NCI-H524 (cell line): ENCODE measurements around the gene ANKDD1A.

Source experiments
- DNase-seq, 2 experiments: peaks; one replicate each; lab custom pipeline; 2025; lab: John Stamatoyannopoulos, UW

ANKDD1A gene

DNA sequence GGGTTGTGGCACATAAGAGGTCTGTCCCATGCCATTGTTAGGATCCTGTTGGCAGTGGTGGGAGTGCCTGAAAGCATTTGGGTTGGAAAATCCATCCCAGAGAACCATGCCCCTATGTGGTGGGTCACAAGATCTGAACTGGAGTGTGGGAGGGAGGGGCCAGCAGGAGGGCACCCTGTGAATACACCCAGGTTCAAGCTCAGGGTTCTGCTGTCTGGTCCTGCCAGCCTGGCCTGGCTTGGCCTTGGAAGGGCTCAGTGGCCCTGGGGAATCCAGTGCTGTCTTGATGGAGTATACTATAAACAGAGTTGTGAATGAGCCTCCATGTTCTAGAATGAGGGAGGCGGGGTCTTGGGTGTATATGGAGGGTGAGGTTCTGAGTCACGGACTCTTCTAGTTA is 11.8 kb downstream of the ANKDD1A start:
- no peak for DNase-seq

DNA sequence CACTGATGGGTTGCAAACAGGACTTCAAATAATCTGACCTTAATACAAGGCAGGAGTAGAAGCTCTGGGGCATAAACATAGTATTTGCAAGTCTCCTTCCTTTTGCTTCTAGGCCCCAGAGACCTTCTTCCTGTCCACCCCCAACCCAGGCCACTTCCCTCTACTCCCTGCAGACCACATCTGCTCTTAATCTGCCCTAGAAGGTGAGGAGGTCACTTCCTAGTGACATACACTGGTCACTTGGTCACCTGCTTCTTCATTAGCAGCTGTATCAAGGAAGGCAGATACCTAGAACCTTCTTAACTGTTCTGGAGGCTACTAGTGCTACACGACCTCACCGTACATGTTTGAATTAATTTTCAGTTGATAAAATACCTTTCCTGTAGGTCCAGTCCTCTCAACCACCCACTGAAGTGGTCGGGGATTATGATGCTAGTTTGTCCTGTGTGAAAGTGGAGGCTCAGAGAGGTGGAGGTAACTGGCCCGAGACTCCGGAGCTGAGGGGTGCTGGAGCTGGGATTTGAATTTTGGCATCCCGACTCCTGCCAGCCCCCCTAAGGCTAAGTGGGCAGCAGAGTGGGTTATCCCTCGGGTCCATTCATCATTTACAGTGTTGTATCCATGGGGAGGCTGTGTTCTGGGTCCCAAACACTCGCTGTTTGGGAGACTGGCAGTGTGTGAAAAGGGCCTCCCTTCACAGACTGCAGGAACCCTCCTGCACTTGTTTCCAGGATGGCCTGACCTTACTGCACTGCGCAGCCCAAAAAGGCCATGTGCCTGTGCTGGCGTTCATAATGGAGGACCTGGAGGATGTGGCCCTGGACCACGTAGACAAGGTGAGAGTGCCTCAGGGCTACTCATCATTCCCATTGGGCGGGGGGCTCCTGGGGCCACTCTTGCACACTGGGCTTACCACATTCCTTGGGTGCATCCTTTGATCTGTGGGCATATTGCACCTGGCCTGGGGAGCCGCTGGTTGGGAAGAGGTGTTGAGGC is 13.9 kb downstream of the ANKDD1A start:
- DNase-seq, result no peak

DNA sequence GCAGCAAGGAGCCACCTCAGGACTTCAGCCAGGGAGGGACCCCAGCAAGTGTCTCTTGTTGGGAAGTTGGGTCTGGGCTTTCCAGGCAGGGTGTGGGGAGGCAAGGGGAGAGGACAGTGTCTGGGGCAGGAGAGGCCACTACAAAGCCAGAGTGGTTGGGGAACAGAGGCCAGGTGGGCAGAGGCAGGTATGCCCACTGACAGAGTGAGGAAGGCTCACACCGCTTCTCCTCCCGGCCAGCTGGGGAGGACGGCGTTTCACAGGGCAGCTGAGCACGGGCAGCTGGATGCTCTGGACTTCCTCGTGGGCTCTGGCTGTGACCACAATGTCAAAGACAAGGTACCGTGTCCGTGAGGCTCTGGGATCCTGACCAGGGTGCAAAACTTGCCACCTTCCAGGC is 15.0 kb downstream of the ANKDD1A start:
- DNase-seq, result no peak

DNA sequence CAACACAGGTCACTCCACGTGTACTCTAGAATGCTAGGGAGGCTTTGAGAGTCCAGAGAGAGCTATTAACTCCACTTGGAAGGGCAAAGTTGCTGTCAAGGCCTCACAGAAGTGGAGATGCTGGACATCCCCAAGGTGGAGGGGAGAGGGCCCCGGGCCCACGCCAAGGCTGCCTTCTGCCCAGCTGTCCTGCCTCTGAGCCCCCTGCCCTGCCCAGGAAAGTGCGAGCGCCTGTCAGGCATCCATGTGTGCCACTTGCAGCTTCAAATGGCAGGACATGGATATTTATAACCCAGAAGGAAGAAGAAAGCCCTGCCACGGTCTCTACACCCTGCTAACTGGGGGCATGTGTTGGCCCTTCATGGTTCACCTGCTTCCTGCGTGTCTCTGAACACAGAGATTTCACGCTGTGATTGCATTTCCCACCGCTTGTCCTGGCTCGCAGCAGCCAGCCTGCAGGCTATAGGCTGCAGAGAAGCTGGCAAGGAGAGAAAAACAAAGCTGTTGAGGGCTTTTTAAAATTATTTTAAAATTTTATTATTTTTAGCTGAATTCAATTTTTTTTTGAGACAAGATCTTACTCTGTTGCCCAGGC is 17.0 kb downstream of the ANKDD1A start:
- no peak for DNase-seq

DNA sequence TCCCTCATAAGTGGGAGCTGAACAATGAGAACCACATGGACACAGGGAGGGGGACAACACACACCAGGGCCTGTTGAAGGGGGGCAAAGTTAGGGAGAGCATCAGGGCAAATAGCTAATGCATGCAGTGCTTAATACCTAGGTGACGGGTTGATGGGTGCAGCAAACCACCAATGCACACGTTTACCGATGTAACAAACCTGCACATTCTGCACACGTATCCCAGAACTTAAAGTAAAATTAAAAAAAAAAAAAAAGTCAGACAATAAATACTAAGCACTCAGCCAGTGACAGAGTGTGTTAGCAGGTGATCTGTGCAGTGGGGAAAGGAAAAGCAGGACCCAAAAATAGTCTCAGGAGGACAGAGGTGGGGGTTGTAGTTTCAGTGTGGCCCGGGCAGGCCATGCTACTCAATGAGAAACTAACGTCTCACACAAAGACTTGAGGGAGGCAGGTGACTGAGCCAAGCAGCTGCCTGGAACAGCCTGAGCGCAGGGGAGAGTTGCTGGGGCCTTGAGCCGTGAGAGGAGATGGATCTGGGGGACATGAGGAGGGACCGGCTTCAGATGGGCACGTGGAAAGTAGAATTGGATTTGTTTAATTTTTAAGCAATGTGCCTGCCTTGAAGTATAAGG is 18.4 kb downstream of the ANKDD1A start:
- DNase-seq, result no peak

DNA sequence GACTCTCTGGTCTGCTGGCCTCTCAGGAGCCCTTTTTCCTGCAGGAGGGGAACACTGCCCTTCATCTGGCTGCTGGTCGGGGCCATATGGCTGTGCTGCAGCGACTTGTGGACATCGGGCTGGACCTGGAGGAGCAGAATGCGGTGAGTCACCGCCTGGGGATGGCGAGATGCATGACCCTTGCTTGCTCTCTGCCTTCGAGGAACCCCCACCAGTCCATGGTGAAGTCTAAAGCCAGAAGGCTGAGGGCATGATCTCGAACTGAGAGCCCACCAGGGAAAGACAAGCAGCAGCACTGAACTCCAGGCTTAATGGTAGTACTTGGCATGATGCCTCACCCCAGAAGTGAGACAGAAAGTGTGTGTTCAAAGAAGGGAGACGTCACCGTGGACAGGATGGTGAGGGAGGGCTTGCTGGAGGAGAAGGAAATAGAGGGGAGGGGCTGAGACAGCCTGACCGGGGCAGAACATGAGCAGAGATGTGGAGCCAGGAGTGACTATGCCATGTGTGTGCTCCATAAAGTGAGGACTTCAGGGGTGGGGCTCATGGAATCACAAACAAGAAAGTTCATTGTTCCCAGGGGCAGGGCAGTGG is 19.2 kb downstream of the ANKDD1A start:
- DNase-seq, result no peak

DNA sequence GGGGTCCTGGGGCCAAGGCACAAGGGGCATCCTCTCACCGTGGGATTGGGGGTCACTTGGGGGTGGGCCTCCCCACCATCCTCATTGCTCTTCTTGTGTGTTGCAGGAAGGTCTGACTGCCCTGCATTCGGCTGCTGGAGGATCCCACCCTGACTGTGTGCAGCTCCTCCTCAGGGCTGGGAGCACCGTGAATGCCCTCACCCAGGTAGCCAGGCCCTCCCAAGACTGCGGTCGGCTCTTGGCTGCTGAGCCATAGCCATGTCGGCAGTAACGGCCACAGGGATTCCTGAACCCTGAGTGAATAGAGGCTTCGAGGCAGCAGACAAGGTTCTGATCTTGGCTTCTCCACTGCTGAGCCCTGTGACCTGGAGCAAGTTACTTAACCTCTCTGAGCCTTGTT is 19.7 kb downstream of the ANKDD1A start:
- no peak for DNase-seq

DNA sequence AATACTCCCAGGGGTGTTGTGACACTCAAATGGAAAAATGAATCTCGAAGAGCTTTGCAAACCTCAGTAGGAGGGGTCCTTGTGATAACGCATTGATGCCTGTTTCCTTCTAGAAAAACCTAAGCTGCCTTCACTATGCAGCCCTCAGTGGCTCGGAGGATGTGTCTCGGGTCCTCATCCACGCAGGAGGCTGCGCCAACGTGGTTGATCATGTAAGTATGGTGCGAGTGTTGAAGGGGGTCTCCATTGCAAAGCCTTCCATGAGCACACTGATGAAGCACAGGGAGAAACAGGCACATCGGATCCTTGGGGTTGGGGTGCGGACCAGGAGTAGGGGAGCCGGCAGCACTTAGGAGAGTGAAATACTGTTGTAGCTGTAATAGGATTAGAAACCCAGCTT is 22.3 kb downstream of the ANKDD1A start:
- DNase-seq, result no peak

DNA sequence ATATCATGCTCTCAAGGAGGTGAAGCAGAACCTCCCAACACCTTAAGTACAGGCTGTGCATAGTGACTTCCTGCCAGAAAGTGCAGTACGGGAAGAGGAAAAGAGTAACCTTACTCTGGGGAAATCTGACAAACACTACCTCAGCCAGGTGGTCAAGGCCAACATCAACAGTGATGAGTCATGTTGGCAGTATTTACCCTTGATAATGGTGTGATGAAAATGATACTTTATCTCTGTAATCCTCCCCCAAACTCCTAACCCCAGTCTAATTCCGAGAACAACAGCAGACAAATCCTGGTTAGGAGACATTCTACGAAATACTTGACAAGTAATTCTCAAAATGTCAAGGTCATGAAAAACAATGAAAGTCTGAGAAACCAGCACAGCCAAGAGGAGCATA is 26.5 kb downstream of the ANKDD1A start:
- no peak for DNase-seq

DNA sequence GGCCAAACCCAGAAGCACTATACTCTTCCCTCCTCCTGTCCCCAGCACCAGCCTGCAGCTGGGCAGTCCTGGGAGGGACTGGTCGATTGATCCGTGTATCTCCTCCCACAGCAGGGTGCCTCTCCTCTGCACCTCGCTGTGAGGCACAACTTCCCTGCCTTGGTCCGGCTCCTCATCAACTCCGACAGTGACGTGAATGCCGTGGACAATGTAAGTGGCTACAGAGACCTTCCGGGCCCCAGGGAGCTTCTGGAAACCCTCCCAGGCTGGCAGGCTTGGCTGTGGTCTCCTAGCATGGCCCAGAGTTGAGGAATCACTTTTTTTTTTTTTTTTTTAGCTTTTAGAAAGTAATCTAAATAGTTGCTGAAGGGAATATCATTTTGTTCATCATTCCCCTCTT is 30.7 kb downstream of the ANKDD1A start:
- DNase-seq, result no peak

DNA sequence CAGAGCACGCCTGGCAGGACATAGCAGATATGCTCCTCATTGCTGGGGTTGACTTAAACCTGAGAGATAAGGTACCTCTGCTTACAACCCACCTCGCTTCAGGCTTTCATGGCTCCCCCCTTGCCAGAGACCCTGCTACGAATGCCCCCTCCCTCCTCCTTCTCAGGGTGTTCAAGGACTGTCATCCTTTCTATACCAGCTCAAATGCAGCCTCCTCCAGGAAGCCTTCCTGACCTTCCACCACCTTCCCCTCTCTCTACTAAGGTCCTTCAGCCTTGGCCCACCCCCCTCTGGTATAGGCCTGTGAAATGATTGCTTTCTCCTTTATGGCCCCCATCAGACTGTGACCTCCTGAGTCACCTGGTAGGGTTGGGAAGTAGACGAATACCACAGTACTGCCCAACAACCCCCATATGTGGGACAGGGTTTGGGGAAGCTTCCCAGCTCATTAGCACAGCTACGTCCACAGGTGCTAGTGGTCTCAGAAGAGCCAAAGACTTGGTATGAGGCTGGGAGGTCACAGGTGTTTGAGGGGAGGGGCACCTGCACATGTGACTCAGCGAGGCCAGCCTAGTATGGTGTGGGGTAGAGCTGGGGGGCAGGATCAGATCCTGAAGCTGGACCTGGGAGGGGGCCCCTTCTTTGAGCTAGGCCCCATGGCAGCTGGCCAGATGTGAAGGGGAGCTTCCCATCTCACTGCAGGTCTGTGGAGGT is 32.0 kb downstream of the ANKDD1A start:
- no peak for DNase-seq

DNA sequence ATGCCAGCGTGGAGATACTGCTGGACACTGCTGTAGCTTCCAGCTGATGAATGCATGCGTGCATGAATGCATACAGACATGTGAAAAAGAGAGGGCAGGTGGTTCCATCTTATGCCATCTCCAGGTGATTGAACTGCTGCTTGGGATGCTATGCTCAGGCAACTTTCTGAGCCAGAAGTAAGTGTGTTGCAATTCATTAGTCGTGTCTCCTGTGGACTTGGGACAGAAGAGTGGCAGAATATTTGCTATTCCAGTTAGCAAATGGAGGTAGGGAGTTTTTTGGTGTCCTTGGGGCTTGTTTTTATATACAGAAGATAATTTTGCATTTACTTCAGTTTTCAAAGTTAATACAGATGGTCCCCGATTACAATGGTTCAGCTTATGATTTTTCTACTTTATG is 33.3 kb downstream of the ANKDD1A start:
- no peak for DNase-seq

DNA sequence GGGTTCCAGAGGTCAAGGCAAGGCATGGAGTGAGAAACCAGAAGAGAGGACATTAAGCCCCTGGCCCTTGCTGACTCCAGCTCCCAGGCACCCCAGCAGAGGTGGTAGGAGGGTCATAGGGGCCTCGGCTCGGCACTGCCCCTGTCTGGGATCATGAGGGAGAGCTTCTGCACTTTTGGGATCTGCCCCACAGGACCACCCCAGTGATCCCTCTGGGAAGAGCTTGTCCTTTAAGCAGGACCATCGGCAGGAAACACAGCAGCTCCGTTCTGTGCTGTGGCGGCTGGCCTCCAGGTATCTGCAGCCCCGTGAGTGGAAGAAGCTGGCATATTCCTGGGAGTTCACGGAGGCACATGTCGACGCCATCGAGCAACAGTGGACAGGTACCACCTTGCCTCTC is 35.5 kb downstream of the ANKDD1A start:
- DNase-seq, result no peak

DNA sequence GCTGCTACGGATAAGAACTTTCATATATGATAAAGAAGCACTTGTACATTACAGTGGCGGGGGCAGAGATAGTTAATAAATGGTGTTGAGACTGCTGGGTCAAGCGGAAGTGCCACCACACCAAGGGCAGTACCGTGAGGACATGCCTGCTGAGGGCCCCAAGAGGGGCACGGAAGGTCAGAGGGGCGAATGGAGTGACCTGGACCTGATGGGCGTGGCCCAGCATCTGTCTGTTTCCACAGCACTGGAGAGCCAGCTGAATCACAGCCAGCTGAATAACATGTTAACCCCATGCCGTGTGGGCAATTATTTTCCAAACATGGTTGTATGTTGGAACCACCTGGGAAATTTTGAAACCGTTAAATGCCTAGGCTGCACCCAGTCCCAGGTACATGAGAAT is 37.2 kb downstream of the ANKDD1A start:
- DNase-seq, result no peak

DNA sequence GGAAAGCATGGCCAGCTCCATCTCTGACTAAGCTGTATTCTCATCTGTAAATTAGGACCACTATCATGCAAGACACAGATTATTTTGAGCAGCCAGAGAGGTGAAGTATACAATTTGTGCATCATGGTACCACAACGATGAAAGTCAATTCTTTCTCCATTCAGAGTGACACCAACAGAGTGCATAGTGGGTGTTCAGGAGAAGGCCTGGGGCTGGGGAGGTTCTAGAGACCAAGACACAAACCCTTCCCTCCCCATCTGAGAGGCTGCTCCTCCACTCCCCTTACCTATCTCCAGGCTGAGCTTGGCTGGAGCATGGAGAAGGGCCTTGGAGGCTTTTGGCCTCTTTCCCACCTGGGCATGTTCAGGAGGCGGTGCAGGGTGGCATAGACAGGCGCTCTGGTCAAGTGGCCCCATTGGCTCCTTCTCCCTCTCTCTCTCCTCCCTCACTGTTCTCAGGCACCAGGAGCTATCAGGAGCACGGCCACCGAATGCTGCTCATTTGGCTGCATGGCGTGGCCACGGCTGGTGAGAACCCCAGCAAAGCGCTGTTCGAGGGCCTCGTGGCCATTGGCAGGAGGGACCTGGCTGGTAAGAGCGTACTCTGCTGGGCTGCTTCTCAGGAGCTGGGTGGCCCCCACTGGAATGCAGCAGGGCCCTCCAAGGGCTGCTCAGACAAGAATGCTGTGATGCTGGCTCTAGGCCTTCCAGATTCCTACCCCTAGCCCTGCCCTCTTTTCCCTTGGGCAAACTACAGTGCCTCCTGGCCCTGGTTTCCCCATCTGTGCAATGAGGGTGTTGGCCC is 37.9 kb downstream of the ANKDD1A start:
- no peak for DNase-seq

DNA sequence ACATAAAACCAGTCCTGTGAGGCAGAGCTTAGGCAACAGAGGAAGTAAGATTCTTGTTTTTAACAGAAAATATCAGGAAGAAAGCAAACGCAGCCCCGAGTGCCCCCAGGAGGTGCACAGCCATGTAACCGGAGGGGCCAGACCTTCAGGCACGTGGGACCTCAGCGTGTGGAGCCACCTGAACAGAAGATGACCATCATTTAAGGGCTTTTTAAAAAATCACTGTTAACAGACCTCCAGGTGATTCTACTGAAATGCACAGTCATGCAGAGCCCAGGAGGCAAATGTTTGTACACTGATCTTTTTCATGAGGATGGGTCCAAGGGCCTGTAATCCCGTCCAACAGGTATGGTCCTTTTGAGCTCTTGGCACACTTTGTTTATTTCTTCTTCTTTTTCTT is 39.2 kb downstream of the ANKDD1A start:
- DNase-seq, result no peak

DNA sequence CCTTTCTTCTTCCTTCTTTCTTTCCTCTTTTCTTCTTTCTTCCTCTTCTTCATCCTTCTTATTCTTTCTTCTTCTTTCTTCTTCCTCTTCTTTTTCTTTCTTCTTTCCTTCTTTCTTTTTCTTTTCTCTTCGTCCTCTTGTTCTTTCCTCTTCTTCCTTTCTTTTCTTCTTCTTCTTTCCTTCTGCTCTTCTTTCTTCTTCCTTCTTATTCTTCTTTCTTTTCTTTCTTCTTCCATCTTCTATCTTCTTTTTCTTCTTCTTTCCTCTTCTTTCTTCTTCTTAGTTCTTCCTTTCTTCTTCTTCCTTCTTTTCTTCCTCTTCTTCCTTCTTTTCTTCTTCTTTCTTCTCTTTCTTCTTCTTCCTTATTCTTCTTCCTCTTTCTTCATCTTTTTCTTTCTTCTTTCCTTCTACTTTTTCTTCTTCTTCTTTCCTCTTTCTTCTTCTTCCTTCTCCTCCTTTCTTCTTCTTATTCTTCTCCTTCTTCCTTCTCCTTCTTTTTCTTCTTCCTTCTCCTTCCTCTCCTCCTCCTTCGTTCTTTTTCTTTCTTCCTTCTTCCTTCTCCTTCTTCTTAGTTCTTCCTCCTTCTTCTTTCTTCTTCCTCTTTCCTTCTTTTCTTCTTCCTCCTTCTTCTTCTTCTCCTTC is 40.2 kb downstream of the ANKDD1A start:
- DNase-seq, result no peak

DNA sequence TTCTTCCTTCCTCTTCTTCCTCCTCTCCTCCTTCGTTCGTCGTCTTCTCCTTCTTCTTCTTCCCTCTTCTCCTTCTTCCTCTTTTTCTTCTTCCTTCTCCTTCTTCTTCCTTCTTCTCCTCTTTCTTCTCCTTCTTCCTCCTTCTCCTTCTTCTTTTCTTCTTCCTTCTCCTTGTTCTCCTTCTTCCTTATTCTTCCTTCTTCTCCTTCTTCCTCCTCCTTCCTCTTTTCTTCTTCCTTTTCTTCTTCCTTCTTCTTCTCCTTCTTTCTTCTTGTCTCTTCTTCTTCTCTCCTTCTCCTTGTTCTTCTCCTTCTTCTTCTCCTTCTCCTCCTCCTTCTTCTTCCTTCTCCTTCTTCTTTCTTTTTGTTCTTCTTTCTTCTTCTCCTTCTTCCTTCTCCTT is 42.7 kb downstream of the ANKDD1A start:
- no peak for DNase-seq

DNA sequence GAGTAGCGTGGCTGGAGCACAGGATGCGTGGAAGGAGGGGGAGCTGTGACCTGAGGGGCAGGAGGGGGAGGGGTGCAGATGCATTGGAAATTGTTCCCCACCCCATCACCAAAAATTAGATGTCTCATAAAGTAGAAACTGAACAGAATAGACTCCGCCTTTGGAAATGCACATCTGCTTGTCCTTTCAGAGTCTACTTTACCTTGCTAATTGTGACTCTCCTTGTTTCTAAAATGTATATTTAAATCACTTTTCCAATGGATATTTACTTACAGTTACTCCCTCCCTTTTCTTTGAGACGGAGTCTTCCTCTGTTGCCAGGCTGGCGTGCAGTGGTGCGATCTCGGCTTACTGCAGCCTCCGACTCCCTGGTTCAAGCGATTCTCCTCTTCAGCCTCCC is 47.4 kb downstream of the ANKDD1A start:
- DNase-seq, result no peak

DNA sequence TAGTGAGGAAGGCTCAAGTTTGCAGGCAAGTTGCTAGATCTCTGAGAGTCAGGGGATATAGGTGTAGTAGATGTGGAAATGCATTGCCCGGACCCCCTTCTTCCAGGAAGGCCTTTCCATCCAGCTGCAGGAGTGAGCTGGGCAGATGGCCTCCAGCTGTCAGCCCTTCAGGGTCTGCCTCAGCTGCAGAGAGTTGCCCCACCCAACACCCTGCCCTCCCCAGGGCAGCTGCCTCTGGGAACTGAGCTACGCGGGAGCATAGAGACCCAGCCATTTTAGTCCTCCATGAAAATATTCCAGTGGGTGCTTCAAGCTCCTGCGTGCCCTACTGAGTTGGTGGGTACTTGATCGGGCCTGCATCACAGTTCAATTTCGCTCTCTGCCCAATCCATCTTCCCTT is 48.5 kb downstream of the ANKDD1A start:
- DNase-seq, result no peak

DNA sequence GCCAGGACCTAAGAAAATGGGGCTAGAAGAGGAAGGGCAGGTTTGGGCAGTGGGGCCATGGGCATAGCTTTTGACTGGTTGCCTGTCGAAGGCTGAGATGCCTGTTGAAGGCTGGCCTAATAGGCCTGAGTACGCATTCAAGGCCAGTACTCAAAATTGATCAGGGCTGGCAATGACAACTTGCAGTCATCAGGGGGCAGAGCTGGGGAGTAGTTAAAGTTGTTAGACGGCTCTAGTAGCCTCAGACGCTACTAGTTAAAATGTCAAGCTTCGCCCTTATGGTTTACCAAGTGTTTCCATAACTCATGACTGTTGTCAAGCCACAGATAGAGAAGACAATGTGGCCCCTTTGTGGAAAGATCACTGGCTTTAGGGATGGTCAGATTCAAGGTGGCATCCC is 49.3 kb downstream of the ANKDD1A start:
- no peak for DNase-seq
